NB4 (cell line): ENCODE results near the gene FOXI1.

ENCODE experiments used
- CTCF ChIP-seq: IDR thresholded peaks from one replicate; pipeline ENCODE4 v1.5.1; 2012; ENCODE audit warnings: low read depth, low read length
- MAX ChIP-seq: IDR thresholded peaks from 2 replicates; pipeline ENCODE4 v1.6.1; 2011; ENCODE audit warnings: low read depth, low read length
- MYC ChIP-seq: IDR thresholded peaks from 2 replicates; pipeline ENCODE4 v1.6.1; 2011; ENCODE audit warnings: low read depth, low read length
- POLR2A ChIP-seq: IDR thresholded peaks from 2 replicates; pipeline ENCODE4 v1.6.1; 2011; ENCODE audit warnings: mild to moderate bottlenecking; ENCODE audit not compliant: insufficient read length; ENCODE audit errors: extremely low read depth

GRCh38 chr5:170150713-170151096 is 45.0 kb downstream of the FOXI1 start:
- no peak for TF ChIP-seq CTCF
- TF ChIP-seq MYC: no peak
- no peak for TF ChIP-seq POLR2A
- TF ChIP-seq MAX: no peak
